ENCODE measurements around the gene TMEM63B.
"Not testable (repeated sequence)": the region's sequence is repeated elsewhere in the genome, so short reads cannot be mapped to it uniquely, and the experiment has no call there.

GRCh38 chr6:44091356-44091755 lies 36.0 kb upstream of the TMEM63B start:
- TF ChIP-seq CTCF, POLR2A, POLR2AphosphoS5 (IDR thresholded peaks at IDR 0.05): not testable (repeated sequence)

All from prostate gland (tissue), 2 donors.